NT2/D1 (cell line): ENCODE measurements around the gene C6orf62.
"Not testable (repeated sequence)": the region's sequence is repeated elsewhere in the genome, so short reads cannot be mapped to it uniquely, and the experiment has no call there.

Experiments used
- DNase-seq: peaks from one replicate; pipeline ENCODE4 v3.0.0-alpha.2; 2011; ENCODE audit warnings: low read depth, low spot score
- H3K27me3 ChIP-seq: 2 replicates; pipeline ENCODE4 v1.6.0; 2011; ENCODE audit warnings: mild to moderate bottlenecking; ENCODE audit not compliant: insufficient read length, insufficient read depth
- H3K36me3 ChIP-seq: 2 replicates; pipeline ENCODE4 v1.6.1; 2011; ENCODE audit warnings: mild to moderate bottlenecking, low read length, mixed read lengths; ENCODE audit not compliant: insufficient read depth, insufficient read length
- H3K4me1 ChIP-seq: 2 replicates; pipeline ENCODE4 v1.5.1; 2011; ENCODE audit not compliant: insufficient read depth, insufficient read length
- H3K4me3 ChIP-seq: 2 replicates; pipeline ENCODE4 v1.5.1; 2011; ENCODE audit warnings: low read depth; ENCODE audit not compliant: insufficient read length
- H3K9ac ChIP-seq: 2 replicates; pipeline ENCODE4 v1.6.0; 2011; ENCODE audit warnings: low read depth; ENCODE audit not compliant: insufficient read length
- H3K9me3 ChIP-seq: 2 replicates; pipeline ENCODE4 v1.5.1; 2011; ENCODE audit warnings: mild to moderate bottlenecking, low read length; ENCODE audit not compliant: insufficient read depth
- SUZ12 ChIP-seq: IDR thresholded peaks from 2 replicates; pipeline ENCODE4 v1.6.1; 2011; ENCODE audit not compliant: insufficient read length, insufficient read depth; ENCODE audit errors: extremely low read depth
- YY1 ChIP-seq: IDR thresholded peaks from 2 replicates; pipeline ENCODE4 v1.6.1; 2011; ENCODE audit not compliant: insufficient read length, insufficient read depth
- ZNF274 ChIP-seq: IDR thresholded peaks from 2 replicates; pipeline ENCODE4 v1.6.1; 2011; ENCODE audit warnings: mild to moderate bottlenecking, low read depth, low read length

Gene C6orf62

DNA sequence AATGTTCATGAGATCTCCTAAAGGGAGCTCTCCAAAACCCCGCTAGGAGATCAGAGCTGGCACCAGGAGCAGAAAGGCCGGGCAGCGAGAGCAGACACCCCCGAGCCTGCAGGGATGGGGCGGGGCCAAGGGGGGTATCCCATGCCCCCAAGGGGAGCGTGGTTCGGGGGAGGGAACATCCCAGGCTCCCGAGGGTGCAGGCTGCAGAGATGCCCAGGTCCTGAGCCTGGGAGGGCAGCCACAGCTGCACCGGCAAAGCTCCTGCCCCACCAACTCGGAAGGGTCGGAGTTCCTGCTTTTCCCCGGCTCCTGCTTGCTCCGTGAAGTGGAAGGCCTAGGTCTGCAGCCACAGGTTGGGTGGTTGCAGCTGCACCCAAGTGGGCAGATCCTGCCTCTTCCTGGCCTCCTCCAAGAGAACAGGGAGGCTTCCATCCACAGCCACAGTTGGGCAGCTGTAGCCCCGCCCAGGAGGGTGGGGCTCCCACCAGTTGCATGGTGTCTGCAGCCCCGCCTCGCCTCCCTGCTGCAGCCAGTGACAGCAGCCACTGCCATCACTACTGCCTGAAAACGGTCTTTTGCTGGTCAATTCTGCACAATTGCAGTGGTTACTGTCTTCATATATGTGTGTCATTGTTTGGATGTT lies 42.4 kb upstream of the C6orf62 start:
- Histone ChIP-seq H3K36me3 (no peaks in the 10 kb centered on the region), H3K9ac (no peak overlapping the region), H3K27me3 (no peaks in the 10 kb centered on the region), H3K4me1 (no peaks in the 10 kb centered on the region), H3K9me3 (no peaks in the 10 kb centered on the region), H3K4me3 (no peak overlapping the region)
- TF ChIP-seq SUZ12 (no peak), ZNF274 (no peak), YY1 (no peak)
- DNase-seq, result no peak

DNA sequence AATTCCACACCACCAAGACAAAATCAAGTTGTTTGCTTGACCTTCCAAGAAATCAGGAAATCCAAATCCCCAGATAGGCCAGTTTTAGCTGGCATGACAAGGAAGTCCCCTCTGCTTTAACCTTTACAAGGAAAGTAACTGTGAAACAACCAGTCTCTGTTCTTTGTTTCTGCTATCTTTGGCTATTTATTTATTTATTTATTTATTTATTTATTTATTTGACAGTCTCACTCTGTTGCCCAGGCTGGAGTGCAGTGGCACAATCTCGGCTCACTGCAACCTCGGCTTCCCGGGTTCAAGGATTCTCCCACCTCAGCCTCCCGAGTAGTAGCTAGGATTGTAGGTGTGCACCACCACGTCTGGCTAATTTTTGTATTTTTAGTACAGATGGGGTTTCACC lies 41.3 kb upstream of the C6orf62 start:
- Histone ChIP-seq H3K4me3 (no peak overlapping the region), H3K9ac (no peak overlapping the region), H3K9me3 (no peaks in the 10 kb centered on the region), H3K4me1 (no peaks in the 10 kb centered on the region), H3K27me3 (no peaks in the 10 kb centered on the region), H3K36me3 (no peaks in the 10 kb centered on the region)
- TF ChIP-seq ZNF274 (no peak), SUZ12 (no peak), YY1 (no peak)
- no peak for DNase-seq

DNA sequence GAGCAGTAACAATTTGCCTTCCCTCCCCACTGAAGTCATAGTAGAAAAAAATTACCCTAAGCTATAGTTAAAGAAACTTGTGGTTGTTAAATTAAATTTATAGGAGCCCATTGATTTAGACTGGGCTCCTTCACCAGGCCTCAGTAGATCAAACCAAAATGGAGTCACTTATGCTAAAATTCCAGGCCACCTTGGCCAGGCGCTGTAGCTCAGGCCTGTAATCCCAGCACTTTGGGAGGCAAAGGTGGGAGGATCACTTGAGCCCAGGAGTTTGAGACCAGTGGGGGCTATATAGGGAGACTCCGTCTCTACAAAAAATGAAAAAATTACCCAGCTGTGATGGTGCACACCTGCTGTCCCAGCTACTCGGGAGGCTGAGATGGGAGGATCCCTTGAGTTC lies 40.8 kb upstream of the C6orf62 start:
- Histone ChIP-seq H3K9ac (no peak overlapping the region), H3K36me3 (no peaks in the 10 kb centered on the region), H3K4me3 (no peak overlapping the region), H3K9me3 (no peaks in the 10 kb centered on the region), H3K27me3 (no peaks in the 10 kb centered on the region), H3K4me1 (no peaks in the 10 kb centered on the region)
- TF ChIP-seq SUZ12 (no peak), YY1 (no peak), ZNF274 (no peak)
- DNase-seq, result no peak

DNA sequence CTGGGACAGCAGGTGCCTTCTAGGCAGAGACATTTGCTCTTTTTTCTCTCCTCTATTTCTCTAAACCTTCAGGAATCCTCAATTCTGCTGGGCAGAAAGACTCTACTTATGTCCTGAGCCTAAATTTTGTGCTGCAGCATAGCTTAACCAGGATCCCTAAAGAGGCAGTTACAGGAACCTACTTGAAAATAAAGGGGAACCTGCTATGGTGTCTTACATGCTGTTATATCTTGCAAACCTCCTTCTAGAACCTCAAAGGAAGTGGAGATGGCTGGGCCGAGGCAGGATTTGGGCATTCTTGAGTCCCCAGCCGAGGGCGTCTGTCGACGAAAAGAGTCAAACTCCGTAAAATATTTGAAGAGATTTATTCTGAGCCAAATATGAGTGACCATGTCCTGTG lies 38.7 kb upstream of the C6orf62 start:
- H3K36me3 ChIP-seq, result no peaks in the 10 kb centered on the region
- DNase-seq, result no peak
- no peaks in the 10 kb centered on the region for H3K9me3 ChIP-seq
- H3K4me3 ChIP-seq, result no peak overlapping the region
- H3K9ac ChIP-seq, result no peak overlapping the region
- no peak for TF ChIP-seq ZNF274
- TF ChIP-seq YY1, result no peak
- TF ChIP-seq SUZ12, result no peak
- H3K27me3 ChIP-seq, result no peaks in the 10 kb centered on the region
- no peaks in the 10 kb centered on the region for H3K4me1 ChIP-seq

DNA sequence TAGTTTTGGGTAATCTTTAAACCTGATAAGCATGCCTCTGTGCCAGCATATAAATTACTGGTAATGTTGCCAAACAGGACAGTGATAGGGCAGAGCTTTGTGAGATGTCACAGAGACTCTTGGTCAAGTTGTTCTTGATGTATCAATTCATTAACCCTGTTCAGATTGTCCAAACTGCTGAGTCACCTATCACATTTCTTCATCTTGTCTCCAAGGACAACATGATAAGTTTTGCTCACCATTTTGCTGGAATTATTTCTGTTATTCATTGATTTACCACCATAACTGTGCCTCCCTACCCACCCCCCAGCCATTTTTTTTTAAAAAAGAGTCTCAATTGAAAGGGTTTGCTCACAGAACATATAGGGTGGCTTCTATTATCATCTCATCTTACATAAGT lies 36.3 kb upstream of the C6orf62 start:
- no peak for DNase-seq
- TF ChIP-seq YY1 (no peak), SUZ12 (no peak), ZNF274 (no peak)
- no peak overlapping the region for H3K4me3 ChIP-seq
- H3K4me1 ChIP-seq, result no peaks in the 10 kb centered on the region
- no peaks in the 10 kb centered on the region for H3K9me3 ChIP-seq
- no peaks in the 10 kb centered on the region for H3K36me3 ChIP-seq
- H3K9ac ChIP-seq, result no peak overlapping the region
- H3K27me3 ChIP-seq, result no peaks in the 10 kb centered on the region

DNA sequence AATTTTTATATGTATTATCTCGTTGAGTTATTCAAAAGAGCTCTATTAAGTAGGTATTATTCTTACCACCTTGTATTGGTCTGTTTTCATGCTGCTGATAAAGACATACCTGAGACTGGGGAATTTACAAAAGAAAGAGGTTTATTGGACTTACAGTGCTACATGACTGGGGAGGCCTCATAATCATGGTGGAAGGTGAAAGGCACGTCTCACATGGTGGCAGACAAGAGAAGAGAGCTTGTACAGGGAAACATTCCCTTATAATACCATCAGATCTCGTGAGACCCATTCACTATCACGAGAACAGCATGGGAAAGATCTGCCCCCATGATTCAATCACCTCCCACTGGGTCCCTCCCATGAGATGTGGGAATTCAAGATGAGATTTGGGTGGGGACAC lies 35.4 kb upstream of the C6orf62 start:
- H3K9ac ChIP-seq, H3K4me1 ChIP-seq, DNase-seq, H3K27me3 ChIP-seq, H3K4me3 ChIP-seq, H3K36me3 ChIP-seq, H3K9me3 ChIP-seq: not testable (repeated sequence)

DNA sequence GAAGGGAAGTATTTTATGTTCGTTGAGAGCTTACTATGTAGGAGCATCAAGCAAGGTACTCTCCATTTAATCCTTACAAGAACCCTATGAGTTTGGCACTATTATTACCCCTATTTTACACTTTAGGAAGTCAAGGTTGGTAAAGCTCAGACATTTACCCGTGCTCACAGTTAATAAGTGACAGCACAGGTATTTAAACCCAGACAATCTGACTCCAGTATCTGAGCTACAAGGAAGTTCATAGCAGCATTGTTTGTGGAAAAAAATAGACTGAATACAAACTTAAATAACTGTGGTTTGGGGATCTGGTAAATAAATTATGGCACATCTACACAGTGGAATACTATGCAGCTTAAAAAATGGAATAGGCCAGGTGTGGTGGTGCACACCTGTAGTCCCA lies 34.6 kb upstream of the C6orf62 start:
- H3K4me1 ChIP-seq, result no peaks in the 10 kb centered on the region
- TF ChIP-seq SUZ12, result no peak
- no peak for TF ChIP-seq ZNF274
- TF ChIP-seq YY1, result no peak
- no peak for DNase-seq
- no peaks in the 10 kb centered on the region for H3K9me3 ChIP-seq
- no peak overlapping the region for H3K4me3 ChIP-seq
- H3K27me3 ChIP-seq, result no peaks in the 10 kb centered on the region
- no peaks in the 10 kb centered on the region for H3K36me3 ChIP-seq
- H3K9ac ChIP-seq, result no peak overlapping the region

DNA sequence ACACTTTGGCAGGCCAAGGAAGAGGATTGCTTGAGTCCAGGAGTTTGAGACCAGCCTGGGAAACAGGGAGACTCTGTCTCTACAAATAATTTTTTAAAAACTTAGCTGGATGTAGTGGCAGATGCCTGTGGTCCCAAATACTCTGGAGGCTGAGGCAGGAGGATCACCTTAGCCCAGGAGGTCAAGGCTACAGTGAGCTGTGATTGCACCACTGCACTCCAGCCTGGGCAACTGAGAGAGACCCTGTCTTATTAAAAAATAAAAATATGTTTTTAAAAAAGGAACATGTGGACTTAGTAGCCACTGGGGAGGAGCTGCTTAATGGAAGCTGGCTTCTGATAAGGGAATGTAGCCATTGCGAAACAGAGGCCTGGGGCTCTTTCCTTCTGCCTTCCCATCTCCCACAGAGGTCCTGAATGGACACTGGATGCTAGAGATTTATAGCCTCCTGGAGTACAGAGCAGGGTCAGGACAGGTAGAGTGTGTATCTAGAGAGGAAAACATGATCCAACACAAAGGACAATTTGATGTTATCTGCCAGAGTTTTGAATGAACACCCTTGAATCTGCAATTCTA lies 34.1 kb upstream of the C6orf62 start:
- H3K9ac ChIP-seq, result no peak overlapping the region
- TF ChIP-seq SUZ12, result no peak
- no peak for TF ChIP-seq YY1
- TF ChIP-seq ZNF274, result no peak
- no peaks in the 10 kb centered on the region for H3K27me3 ChIP-seq
- H3K9me3 ChIP-seq, result no peaks in the 10 kb centered on the region
- DNase-seq, result no peak
- no peaks in the 10 kb centered on the region for H3K4me1 ChIP-seq
- no peak overlapping the region for H3K4me3 ChIP-seq
- H3K36me3 ChIP-seq, result no peaks in the 10 kb centered on the region
